GM21515 (cell line): ENCODE results near the gene GPRC5C.
"Not testable (repeated sequence)": the region's sequence is repeated elsewhere in the genome, so short reads cannot be mapped to it uniquely, and the experiment has no call there.

Experiments used
- ATAC-seq: cut with Tn5 transposase; IDR thresholded peaks from one replicate; pipeline ENCODE4 v1.9.1; 2021; ENCODE audit not compliant: unreplicated experiment

The GPRC5C gene

GRCh38 chr17:74467221-74467951, 35.5 kb downstream of the GPRC5C start:
- peak; percentile 64 for ATAC-seq

DNA sequence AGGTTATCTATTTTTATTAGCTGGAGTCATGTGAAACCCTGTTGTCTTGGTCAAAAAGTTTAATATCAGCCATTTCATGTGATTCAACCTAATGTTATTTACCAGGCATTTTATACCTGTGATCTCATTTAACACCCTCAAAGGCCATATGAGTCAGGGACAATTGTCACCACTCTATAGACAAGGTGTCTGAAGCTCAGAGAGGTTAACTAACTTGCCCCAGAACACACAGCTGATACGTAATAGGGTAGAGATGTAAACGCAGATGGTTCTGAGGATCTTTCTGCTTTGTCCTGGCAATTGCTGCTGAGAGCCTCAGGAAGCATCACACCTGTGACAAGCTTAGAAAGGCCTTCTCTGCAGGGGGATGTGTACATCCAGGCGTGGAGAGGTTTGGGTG, 39.5 kb downstream of the GPRC5C start:
- ATAC-seq, result no peak

DNA sequence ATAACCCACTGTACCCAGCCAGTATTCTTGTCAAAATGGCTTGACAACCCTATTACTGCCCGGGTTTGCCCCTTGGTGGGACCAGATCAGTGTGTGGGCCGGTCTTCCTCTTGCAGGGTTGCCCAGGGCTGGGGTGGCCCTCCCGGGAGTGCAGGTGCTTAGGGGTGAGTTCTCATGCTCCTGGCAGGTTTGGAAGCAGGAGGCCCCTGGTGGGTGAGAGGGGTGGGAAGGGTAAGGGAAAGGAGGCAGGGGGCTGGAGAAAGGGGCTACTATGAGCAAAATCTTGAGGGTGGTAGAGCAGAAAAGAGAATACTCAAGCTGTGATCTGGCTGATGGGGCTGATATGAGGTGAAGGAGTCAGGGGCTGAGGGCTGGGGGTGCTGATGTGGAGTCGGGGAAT, 41.0 kb downstream of the GPRC5C start:
- ATAC-seq, result no peak

DNA sequence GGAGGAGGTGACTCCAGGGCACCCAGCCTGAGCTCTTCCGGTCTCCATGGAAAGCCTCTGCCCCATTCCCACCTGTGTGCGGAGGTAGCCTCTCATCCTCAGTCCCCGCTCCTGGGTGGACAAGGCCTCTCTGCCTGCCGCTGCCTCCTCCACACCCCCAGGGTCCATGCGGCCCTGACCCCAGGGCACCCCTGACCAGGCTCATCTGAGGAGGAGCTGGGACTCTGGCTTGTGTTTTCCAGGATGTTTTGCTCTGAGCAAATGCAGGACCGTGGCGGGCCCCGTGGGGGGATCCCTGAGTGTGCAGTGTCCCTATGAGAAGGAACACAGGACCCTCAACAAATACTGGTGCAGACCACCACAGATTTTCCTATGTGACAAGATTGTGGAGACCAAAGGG, 41.4 kb downstream of the GPRC5C start:
- no peak for ATAC-seq

DNA sequence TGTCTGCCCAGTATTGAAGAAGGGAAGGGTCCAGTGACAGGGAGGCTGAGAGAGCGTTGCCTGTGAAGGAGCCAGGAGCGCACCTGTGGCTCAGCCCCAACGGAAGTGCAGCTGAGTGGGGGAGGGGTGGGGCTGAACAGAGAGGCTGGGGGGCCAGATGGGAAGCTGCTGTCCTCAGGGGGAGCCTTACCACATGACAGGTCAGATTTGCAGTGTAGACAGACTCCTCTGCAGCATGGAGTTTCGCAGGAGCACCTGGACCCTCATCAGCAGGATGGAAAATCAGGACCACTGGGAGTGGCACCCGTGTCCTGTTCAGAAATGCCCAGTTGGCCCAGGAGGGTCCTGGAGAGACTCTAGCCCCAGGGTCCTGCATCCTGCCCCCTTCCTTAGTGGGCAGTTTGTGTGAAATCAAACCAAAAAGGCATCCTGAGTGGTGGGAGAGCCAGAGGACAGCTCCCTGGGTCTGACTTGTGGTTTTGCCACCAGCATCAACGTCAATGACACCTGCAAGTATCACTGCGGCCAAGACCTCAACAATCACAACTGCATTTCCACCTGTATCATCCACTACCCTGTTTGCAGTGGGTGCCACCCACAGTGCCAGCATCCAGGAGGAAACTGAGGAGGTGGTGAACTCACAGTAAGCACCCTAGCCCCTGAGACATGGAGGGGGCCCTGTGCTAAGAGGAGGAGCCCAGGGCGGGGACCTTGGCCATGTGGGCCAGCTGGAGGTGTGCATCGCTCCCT, 42.3 kb downstream of the GPRC5C start:
- no peak for ATAC-seq

- no peak for ATAC-seq
Observed at GRCh38 chr17:74475189-74475588, 43.3 kb downstream of the GPRC5C start.

GRCh38 chr17:74477411-74477810, 45.5 kb downstream of the GPRC5C start:
- no peak for ATAC-seq

DNA sequence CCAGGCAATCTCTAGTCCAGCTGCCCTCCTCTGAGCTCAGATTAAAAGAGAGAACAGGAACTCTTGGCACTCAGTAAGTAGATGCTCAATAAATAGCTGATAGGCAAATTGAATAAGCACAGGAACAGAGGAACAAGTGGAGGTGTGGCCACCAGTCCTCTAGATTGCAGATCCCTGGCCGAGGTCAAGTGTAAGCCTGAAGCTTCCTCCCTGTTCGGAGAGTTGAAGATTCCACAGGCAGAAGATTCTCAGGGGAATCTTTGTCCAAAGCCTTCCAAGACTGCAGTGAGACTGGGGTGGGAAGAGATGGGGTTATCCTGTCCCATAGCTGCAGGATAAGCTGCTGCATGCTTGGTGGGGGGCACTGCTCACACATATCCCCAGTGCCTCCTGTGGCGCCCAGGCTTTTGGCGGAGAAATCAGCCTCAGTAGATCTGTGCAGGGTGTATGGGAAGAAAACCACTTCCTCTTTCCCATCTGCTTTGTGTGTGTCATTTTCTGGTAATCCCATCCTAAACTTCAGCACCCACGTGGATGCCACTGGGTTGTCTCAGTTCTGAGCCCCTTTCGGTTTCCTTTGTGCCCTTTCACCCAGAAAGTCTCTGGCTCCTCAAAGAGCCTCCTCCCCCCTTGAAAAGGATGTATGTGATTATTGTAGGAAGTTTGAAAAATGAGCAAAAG, 46.7 kb downstream of the GPRC5C start:
- ATAC-seq, result no peak

DNA sequence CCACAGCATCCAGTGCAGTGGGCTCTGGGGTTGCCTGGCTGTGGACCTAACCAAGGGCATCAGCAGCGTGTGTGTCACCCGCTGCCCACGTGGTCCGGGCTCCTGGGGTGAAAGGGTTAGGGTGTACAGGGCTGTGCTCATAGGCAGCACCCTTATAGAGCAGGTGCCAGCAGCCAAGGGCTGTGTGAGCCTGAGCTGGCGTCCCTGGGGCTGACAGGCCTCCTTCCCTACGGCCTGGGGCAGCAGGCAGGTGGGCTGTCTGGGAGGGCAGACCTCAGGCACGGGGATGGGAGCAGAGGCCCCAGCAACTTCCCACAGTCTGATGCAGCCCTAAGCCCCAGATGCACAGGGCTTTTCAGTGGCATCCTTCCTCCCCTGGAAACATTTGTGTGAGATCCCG, 48.4 kb downstream of the GPRC5C start:
- no peak for ATAC-seq

DNA sequence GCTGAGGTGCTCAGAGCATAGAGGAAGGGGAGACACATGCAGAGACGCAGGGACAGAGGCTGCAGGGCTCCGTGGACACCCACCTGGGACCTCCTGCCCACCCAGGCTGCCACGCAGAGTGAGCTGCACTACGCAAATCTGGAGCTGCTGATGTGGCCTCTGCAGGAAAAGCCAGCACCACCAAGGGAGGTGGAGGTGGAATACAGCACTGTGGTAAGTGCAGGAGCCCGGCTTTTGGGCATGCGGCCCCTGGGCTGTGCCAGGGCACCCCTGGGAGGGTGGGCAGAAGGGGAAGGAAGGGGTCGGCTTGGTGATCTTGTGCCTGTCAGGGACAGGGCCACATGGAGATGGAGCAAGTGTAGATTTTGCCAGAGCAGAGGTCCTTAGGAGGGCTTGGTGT, 49.7 kb downstream of the GPRC5C start:
- no peak for ATAC-seq

GRCh38 chr17:74484066-74484465, 52.2 kb downstream of the GPRC5C start:
- ATAC-seq, result no peak

DNA sequence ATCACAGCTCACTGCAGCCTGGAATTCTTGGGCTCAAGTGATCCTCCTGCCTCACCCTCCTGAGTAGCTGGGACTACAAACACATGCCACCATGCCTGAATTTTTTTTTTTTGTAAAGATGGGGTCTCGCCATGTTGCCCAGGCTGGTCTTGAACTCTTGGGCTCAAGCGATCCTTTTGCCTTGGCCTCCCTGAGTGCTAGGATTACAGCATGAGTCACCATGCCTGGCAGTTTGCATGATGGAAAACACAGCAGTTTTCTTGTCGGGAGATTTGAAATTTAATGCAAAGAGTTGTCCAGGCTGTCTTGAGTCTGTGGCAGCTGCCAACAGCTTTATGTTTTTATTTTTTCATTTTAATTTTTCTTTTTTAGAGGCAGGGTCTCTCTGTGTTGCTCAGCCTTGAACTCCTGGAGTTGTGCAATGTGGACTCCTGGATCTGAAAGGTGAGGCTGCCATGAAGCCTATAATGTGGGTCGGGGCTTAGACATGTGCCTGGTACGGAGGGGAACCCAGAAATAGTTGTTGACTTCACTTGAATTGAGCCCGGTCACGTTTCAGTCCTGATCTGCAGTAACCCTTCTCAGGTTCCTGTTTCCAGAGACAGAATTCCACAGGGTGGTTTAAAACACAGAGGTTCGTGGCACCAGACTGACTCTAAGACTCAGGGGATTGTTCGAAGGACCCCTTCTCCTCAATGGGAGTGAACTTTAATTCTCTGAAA, 53.3 kb downstream of the GPRC5C start:
- ATAC-seq, result no peak

GRCh38 chr17:74485841-74486240, 54.0 kb downstream of the GPRC5C start:
- no peak for ATAC-seq

DNA sequence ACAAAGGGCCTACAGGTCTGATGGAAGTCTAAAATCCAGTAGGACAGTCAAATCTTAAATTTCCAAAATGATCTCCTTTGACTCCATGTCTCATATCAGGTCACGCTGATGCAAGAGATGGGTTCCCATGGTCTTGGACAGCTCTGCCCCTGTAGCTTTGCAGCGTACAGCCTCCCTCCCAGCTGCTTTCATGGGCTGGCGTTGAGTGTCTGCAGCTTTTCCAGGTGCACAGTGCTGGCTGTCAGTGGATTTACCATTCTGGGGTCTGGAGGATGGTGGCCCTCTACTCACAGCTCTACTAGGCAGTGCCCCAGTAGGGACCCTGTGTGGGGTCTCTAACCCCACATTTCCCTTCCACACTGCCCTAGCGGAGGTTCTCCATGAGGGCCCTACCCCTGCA, 56.4 kb downstream of the GPRC5C start:
- ATAC-seq, result not testable (repeated sequence)

DNA sequence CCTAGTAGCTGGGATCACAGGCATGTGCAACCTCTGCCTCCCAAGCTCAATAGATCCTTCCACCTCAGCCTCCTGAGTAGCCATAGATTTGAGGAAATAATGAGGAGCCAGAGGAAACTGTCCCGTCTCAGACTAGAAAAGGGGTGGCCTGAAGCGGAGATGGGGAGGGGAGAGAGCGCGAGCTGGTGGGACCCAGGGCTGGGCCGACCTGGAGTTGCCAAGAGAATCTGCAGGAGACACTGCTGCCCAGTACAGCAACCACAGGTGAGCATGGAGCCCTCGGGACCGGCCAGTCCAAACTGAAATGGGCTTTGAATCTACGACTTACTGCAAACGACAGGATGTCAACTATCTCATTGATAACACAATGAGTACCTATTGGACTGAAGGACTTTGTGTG, 58.8 kb downstream of the GPRC5C start:
- ATAC-seq, result no peak

DNA sequence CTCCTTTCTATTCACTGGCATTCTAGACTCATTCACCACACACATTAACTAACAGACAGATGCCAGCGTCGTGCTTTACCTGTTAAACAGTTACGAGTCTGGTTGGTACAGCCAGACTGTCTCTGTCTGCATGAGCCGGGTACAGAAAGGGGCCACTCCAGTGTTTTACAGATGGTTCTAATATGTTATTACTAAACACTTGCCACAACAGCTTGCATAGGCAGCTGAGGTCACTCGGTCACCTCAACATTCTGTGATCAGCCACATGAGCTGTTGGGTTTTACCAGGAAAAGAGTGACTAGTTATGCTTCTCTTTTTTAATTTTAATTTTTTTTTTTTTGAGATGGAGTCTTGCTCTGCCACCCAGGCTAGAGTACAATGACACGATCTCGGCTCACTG, 59.7 kb downstream of the GPRC5C start:
- no peak for ATAC-seq

DNA sequence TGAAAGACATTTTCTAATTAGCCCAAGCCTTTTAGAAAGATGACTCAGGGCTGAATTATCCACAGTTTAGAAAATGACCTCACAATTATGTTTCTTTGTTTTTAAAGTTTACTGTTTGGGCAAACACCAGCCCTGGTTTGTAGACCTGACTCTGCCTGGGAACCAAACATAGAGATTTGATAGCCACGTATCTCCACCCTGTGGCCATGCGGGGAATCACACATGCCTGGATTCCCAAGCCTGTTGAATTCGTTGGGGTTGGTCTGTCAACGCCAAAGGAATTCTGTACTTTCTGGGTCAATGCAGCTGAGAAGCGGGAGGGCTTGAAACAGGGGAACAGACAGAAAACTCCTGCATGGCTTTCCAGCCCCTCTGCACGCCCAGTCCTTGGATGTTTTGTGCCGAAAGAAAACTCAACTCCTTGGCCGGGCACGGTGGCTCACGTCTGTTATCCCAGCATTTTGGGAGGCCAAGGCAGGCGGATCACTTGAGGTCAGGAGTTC, 61.5 kb downstream of the GPRC5C start:
- ATAC-seq, result no peak
